ENCODE results near the gene NOM1. TPM values are rescaled to one million over a fixed set of nuclear protein-coding genes. Genes with fewer than 3 reads are reported as not detected.

The NOM1 gene
- total and polyA plus RNA-seq, 4 donors: 8.3 to 33.6 (median 16.9) TPM

DNA sequence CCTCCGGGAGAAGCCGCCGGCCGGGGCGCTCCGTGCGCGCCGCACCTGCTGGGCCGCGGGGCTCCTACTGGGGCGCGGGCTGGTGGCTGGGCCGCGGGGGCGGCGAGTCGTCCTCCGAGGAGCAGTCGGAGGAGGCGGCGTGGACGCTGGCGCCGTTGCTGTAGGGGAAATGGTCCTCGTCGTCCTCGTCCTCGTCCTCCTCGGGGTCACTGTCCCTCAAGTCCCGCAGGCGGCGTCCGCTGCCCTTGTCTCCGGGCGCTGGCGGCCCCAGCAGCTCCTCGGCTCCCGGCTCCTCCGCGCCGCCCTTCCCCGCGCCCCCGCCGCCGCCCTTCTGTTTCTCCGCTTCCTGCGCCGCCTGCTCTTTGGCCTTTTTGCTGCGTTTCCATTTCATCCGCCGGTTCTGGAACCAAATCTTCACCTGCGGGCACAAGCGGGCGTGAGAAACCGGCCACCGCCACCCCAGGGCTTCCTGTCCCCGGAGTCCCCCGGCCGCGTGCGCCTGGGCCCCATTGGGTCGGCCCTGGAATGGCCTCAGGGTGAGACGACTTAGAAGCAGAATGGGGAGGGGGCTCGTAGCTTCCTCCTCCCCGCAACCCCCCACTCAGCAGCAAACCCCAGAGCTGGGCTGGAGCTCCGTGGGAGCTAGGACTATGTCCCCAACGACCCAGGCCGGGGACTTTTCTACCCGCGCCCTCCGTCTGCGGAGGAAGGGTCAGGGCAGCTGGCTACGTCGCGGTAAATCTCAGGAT, 56.1 kb downstream of the NOM1 start:
- Histone ChIP-seq H3K36me3 (ENCODE audit: control insufficient read depth in 4 of 4, insufficient read depth in 4 of 4, low read length in 4 of 4) (no peaks in the 10 kb centered on the region), H3K4me1 (ENCODE audit: control insufficient read depth in 5 of 5, insufficient read depth in 5 of 5, low read length in 5 of 5) (peaks cover 0 to 24% (median 7%) of the 10 kb centered on the region in 5 donors), H3K9me3 (ENCODE audit: control insufficient read depth in 4 of 4, insufficient read depth in 3 of 4, low read length in 3 of 4) (peaks cover 0 to 4% (median 0%) of the 10 kb centered on the region in 4 donors), H3K27me3 (ENCODE audit: control insufficient read depth in 3 of 3, insufficient read depth in 3 of 3, low read length in 2 of 3) (peaks cover 38 to 78% (median 62%) of the 10 kb centered on the region in 3 donors), H3K4me3 (no peak overlapping the region), H3K9ac (ENCODE audit: insufficient read depth in 1 of 2, low read length in 2 of 2) (no peak overlapping the region), H3K27ac (ENCODE audit: low read depth in 1 of 2, low read length in 1 of 2) (no peak overlapping the region)
- ATAC-seq (ENCODE audit: insufficient read depth, low FRiP score) (no peak), DNase-seq (no peak)
- 3 to 6% methylated on average over 34 to 77 of the region's 77 CpGs for WGBS, 2 donors
- TF ChIP-seq, protein P1, sequence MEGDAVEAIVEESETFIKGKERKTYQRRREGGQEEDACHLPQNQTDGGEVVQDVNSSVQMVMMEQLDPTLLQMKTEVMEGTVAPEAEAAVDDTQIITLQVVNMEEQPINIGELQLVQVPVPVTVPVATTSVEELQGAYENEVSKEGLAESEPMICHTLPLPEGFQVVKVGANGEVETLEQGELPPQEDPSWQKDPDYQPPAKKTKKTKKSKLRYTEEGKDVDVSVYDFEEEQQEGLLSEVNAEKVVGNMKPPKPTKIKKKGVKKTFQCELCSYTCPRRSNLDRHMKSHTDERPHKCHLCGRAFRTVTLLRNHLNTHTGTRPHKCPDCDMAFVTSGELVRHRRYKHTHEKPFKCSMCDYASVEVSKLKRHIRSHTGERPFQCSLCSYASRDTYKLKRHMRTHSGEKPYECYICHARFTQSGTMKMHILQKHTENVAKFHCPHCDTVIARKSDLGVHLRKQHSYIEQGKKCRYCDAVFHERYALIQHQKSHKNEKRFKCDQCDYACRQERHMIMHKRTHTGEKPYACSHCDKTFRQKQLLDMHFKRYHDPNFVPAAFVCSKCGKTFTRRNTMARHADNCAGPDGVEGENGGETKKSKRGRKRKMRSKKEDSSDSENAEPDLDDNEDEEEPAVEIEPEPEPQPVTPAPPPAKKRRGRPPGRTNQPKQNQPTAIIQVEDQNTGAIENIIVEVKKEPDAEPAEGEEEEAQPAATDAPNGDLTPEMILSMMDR (IDR thresholded peaks at IDR 0.05; ENCODE audit: control extremely low read depth, extremely low read depth): no peak

DNA sequence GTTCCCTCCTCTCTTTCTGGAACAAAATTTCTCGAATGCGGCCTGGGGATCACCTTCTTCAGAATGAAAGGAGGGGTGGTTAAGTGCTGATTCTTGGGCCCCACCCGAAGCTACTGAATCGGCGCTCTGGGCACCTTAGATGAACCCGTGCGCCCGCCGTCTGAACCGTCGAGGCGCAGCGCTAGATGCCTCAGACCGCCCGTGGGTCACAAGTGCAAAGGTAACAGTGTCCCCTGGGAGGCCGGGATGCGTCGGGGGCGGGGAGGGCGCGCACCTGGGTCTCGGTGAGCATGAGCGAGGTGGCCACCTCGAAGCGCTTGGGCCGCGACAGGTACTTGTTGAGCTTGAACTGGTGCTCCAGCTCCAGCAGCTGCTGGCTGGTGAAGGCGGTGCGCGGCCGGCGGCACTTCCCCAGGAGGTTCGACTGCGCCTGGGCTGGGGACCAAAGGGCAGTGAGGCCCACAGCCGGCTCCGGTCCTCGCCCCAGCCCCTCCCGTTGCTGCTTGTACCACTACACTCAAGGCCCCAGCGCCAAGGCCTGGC, 56.8 kb downstream of the NOM1 start:
- WGBS, 2 donors: 7 to 12% methylated on average over 38 to 39 of the region's 39 CpGs
- H3K36me3 ChIP-seq (ENCODE audit: control insufficient read depth in 4 of 4, insufficient read depth in 4 of 4, low read length in 4 of 4): no peaks in the 10 kb centered on the region
- peaks cover 0 to 7% (median 0%) of the 10 kb centered on the region in 4 donors for H3K9me3 ChIP-seq (ENCODE audit: control insufficient read depth in 4 of 4, insufficient read depth in 3 of 4, low read length in 3 of 4)
- TF ChIP-seq, protein P1 (IDR thresholded peaks at IDR 0.05; ENCODE audit: control extremely low read depth, extremely low read depth): no peak
- no peak overlapping the region for H3K4me3 ChIP-seq
- H3K27me3 ChIP-seq (ENCODE audit: control insufficient read depth in 3 of 3, insufficient read depth in 3 of 3, low read length in 2 of 3): peaks cover 38 to 72% (median 60%) of the 10 kb centered on the region in 3 donors
- no peak for ATAC-seq (ENCODE audit: insufficient read depth, low FRiP score)
- no peak overlapping the region for H3K9ac ChIP-seq (ENCODE audit: insufficient read depth in 1 of 2, low read length in 2 of 2)
- peaks cover 0 to 30% (median 8%) of the 10 kb centered on the region in 5 donors for H3K4me1 ChIP-seq (ENCODE audit: control insufficient read depth in 5 of 5, insufficient read depth in 5 of 5, low read length in 5 of 5)
- H3K27ac ChIP-seq (ENCODE audit: low read depth in 1 of 2, low read length in 1 of 2): no peak overlapping the region
- no peak for DNase-seq

DNA sequence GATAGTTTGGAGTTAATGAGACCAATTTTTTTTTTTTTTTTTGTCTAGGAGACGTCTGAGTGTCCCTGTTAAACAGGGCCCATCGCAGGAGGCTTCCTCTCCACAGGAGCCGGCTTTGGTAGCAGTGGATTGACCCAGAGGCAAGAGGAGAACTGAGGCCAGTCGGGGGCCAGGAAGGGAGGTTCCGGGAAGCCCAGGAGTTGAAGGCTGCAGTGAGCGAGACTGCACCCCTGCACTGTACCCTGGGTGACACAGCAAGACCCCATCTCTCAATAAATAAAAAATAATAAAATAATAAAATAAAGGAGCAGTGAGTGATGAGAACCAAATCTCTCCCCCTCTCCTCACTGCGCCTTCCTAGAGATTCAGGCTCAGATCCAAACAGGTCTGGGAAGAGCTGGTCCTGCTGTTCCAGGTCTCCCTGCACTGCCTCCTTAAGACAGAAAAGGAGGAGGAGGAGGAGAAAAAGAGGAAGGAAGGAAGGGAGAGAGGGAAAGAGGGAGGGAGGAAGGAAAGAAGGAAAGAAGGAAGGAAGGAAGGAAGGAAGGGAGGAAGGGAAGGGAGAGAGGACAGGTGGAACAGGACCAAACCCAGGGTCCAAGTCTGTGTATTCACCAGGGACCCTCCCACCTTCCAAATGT, 57.4 kb downstream of the NOM1 start:
- WGBS, 2 donors: 17 to 26% methylated on average over 7 of the region's 7 CpGs
- Histone ChIP-seq H3K4me3 (no peak overlapping the region), H3K4me1 (ENCODE audit: control insufficient read depth in 5 of 5, insufficient read depth in 5 of 5, low read length in 5 of 5) (peaks cover 0 to 33% (median 11%) of the 10 kb centered on the region in 5 donors), H3K9me3 (ENCODE audit: control insufficient read depth in 4 of 4, insufficient read depth in 3 of 4, low read length in 3 of 4) (peaks cover 0 to 8% (median 0%) of the 10 kb centered on the region in 4 donors), H3K9ac (ENCODE audit: insufficient read depth in 1 of 2, low read length in 2 of 2) (no peak overlapping the region), H3K27me3 (ENCODE audit: control insufficient read depth in 3 of 3, insufficient read depth in 3 of 3, low read length in 2 of 3) (peaks cover 38 to 71% (median 58%) of the 10 kb centered on the region in 3 donors), H3K27ac (ENCODE audit: low read depth in 1 of 2, low read length in 1 of 2) (no peak overlapping the region), H3K36me3 (ENCODE audit: control insufficient read depth in 4 of 4, insufficient read depth in 4 of 4, low read length in 4 of 4) (no peaks in the 10 kb centered on the region)
- ATAC-seq (ENCODE audit: insufficient read depth, low FRiP score) (no peak), DNase-seq (no peak)
- TF ChIP-seq, protein P1 (IDR thresholded peaks at IDR 0.05; ENCODE audit: control extremely low read depth, extremely low read depth): no peak
